Panc1 (cell line): ENCODE results near the gene LEMD2. TPM values are rescaled to one million over a fixed set of nuclear protein-coding genes. Genes with fewer than 3 reads are reported as not detected.

Experiments
- ATAC-seq: fragments of 200-7000 bp; cut with Tn5 transposase; 2 replicates; pipeline ENCODE4 v1.9.1; 2020; ENCODE audit warnings: mild to moderate bottlenecking, moderate library complexity
- BruUV-seq: library from RNA; stranded (reverse); fragments of 400-500 nt; replicated peaks from 2 replicates; lab custom pipeline; 2021; lab: Mats Ljungman, UMichigan
- CTCF ChIA-PET: fragments of 300-600 bp; sonication (Branson Sonifier 250); formaldehyde crosslinking; loops from one replicate; lab custom pipeline; 2022; ENCODE audit warnings: antibody characterized with exemption; lab: Charles Lee
- POLR2A ChIA-PET: fragments of 300-600 bp; sonication (Branson Sonifier 250); formaldehyde crosslinking; loops from one replicate; lab custom pipeline; 2022; ENCODE audit warnings: antibody characterized with exemption; lab: Charles Lee
- DNase-seq: peaks from one replicate; pipeline ENCODE4 v3.0.0-alpha.2; 2010; ENCODE audit warnings: low read depth, low spot score
- H3K27ac ChIP-seq: 2 replicates; pipeline ENCODE4 v1.5.1; 2011; ENCODE audit warnings: mild to moderate bottlenecking, low read length, inconsistent platforms
- H3K27me3 ChIP-seq: fragments of 200-500 bp; sonication (Bioruptor generic); 2 replicates; pipeline ENCODE4 v1.6.0; 2014; ENCODE audit warnings: low read length, inconsistent platforms; ENCODE audit not compliant: control insufficient read depth, insufficient read depth
- H3K36me3 ChIP-seq: fragments of 200-500 bp; sonication (Bioruptor generic); 2 replicates; pipeline ENCODE4 v1.5.1; 2014; ENCODE audit warnings: inconsistent platforms, mild to moderate bottlenecking, low read length, moderate library complexity; ENCODE audit not compliant: control insufficient read depth, insufficient read depth
- H3K4me1 ChIP-seq: 2 replicates; pipeline ENCODE4 v1.5.1; 2011; ENCODE audit warnings: inconsistent platforms, mild to moderate bottlenecking, low read length, moderate library complexity; ENCODE audit not compliant: control insufficient read depth, insufficient read depth
- H3K4me3 ChIP-seq, 2 experiments: 2 replicates each; pipeline ENCODE4 v1.5.1; 2011 to 2012; ENCODE audit warnings: low read depth in 2 of 2, low read length in 2 of 2, mild to moderate bottlenecking in 2 of 2, inconsistent platforms in 1 of 2, moderate library complexity in 1 of 2
- H3K9me3 ChIP-seq: fragments of 200-500 bp; sonication (Bioruptor generic); 2 replicates; pipeline ENCODE4 v1.5.1; 2014; ENCODE audit warnings: low read depth, mild to moderate bottlenecking, inconsistent platforms, low read length, moderate library complexity; ENCODE audit not compliant: control insufficient read depth, insufficient read depth
- POLR2AphosphoS5 ChIP-seq: IDR thresholded peaks from 2 replicates; pipeline ENCODE4 v1.6.1; 2012; ENCODE audit warnings: mild to moderate bottlenecking, low read depth, low read length, moderate library complexity
- SIN3A ChIP-seq: IDR thresholded peaks from 2 replicates; pipeline ENCODE4 v1.6.1; 2012; ENCODE audit warnings: low read depth, mild to moderate bottlenecking, low read length, moderate library complexity, borderline replicate concordance; ENCODE audit not compliant: insufficient read depth
- TCF7L2 ChIP-seq: IDR thresholded peaks from 2 replicates; pipeline ENCODE4 v1.6.1; 2011; ENCODE audit warnings: mild to moderate bottlenecking, low read depth, low read length, inconsistent platforms
- in situ Hi-C: cut with HindIII; loops from 2 replicates; pipeline ENCODE4 v1.10.0; 2016; ENCODE audit warnings: low sequenced_read_pairs, low pct_unique_long_range_greater_than_20kb
- intact Hi-C: fragments of 100-400 bp; cut with micrococcal nuclease; formaldehyde crosslinking; loops from one replicate; pipeline ENCODE4 v1.10.0; 2022; ENCODE audit not compliant: unreplicated experiment
- total RNA-seq: library from RNA; stranded (reverse); gene quantifications from one replicate; pipeline ENCODE4 v1.2.1, GENCODE V29; 2021; ENCODE audit not compliant: unreplicated experiment
- TF ChIP-seq, protein P1 (sequence below), 2 experiments: IDR thresholded peaks; 2 replicates each; pipeline ENCODE4 v1.6.1; 2011 to 2012; ENCODE audit warnings: low read depth in 2 of 2, control low read depth in 1 of 2, low read length in 1 of 2, mild to moderate bottlenecking in 1 of 2, moderate library complexity in 1 of 2; ENCODE audit not compliant: insufficient read depth in 1 of 2
- TF ChIP-seq, protein P2 (sequence below): fragments of 450-650 bp; IDR thresholded peaks from 2 replicates; pipeline ENCODE4 v1.5.1; 2017; ENCODE audit warnings: mild to moderate bottlenecking

Gene LEMD2
- total RNA-seq, 1 experiment from 2014 or later = 89.8 TPM

DNA sequence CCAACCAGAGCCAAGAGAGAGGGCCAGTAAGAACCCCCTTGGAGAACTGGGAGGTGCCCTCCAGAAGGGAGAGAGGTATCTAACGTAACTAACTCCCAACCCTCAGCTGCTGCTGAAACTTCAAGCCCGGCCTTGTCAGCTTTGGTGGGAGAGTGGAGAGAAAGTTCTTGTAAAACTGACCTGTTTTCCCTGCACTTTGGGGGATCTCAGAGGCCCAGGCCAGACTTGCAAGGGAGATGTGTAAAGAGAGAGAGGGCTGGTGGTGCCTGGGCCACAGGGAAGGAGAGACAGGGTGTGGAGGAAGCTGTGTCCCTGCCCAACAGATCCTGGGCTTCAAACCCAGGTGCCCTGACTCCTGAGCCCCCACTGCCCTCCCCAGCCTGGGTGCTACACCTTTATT, 24.9 kb downstream of the LEMD2 start:
- Histone ChIP-seq H3K27me3 (no peaks in the 10 kb centered on the region), H3K9me3 (no peaks in the 10 kb centered on the region), H3K27ac (no peak overlapping the region), H3K4me3 (no peak overlapping the region), H3K4me1 (peaks cover 12% of the 10 kb centered on the region), H3K36me3 (no peaks in the 10 kb centered on the region)
- DNase-seq (no peak), ATAC-seq (no peak)
- ChIA-PET POLR2A (no interaction called here), CTCF (interaction anchor here (0.6 to 1.4 kb wide), 2 partner anchors 15 to 51 kb away, joined by 3 read pairs; no protein-coding TSS in a partner anchor)
- in situ Hi-C loops (no loop called here), intact Hi-C loops (no loop called here)
- TF ChIP-seq POLR2AphosphoS5 (no peak), TCF7L2 (no peak), SIN3A (no peak)
- TF ChIP-seq, protein P1, sequence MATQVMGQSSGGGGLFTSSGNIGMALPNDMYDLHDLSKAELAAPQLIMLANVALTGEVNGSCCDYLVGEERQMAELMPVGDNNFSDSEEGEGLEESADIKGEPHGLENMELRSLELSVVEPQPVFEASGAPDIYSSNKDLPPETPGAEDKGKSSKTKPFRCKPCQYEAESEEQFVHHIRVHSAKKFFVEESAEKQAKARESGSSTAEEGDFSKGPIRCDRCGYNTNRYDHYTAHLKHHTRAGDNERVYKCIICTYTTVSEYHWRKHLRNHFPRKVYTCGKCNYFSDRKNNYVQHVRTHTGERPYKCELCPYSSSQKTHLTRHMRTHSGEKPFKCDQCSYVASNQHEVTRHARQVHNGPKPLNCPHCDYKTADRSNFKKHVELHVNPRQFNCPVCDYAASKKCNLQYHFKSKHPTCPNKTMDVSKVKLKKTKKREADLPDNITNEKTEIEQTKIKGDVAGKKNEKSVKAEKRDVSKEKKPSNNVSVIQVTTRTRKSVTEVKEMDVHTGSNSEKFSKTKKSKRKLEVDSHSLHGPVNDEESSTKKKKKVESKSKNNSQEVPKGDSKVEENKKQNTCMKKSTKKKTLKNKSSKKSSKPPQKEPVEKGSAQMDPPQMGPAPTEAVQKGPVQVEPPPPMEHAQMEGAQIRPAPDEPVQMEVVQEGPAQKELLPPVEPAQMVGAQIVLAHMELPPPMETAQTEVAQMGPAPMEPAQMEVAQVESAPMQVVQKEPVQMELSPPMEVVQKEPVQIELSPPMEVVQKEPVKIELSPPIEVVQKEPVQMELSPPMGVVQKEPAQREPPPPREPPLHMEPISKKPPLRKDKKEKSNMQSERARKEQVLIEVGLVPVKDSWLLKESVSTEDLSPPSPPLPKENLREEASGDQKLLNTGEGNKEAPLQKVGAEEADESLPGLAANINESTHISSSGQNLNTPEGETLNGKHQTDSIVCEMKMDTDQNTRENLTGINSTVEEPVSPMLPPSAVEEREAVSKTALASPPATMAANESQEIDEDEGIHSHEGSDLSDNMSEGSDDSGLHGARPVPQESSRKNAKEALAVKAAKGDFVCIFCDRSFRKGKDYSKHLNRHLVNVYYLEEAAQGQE (IDR thresholded peaks at IDR 0.05; ENCODE audit: insufficient read depth in 1 of 2, low read depth in 2 of 2, low read length in 1 of 2) = no peak
- TF ChIP-seq, protein P2, sequence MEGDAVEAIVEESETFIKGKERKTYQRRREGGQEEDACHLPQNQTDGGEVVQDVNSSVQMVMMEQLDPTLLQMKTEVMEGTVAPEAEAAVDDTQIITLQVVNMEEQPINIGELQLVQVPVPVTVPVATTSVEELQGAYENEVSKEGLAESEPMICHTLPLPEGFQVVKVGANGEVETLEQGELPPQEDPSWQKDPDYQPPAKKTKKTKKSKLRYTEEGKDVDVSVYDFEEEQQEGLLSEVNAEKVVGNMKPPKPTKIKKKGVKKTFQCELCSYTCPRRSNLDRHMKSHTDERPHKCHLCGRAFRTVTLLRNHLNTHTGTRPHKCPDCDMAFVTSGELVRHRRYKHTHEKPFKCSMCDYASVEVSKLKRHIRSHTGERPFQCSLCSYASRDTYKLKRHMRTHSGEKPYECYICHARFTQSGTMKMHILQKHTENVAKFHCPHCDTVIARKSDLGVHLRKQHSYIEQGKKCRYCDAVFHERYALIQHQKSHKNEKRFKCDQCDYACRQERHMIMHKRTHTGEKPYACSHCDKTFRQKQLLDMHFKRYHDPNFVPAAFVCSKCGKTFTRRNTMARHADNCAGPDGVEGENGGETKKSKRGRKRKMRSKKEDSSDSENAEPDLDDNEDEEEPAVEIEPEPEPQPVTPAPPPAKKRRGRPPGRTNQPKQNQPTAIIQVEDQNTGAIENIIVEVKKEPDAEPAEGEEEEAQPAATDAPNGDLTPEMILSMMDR = no peak
- no TSS peak for BruUV-seq

DNA sequence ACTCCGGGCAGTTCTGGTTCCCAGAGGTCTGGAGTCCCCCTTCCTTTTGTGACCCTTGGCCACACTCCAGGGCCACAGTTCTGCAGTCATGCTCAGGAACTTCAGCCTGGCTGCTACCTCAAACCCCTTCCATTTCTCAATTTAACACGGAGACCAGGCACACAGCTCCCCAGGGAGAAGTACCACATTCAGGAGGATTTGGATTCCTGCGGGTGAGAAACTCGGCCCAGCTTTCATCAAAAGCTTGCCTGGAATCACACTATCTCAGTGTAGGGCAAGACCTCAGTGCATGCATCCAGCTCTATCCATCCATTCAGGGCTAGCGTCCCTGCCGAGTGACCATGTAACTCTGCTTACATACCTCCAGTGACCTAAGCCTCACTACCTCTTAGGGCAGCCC, 25.4 kb downstream of the LEMD2 start:
- ChIA-PET CTCF (interaction anchor here (1.4 kb wide), 1 partner anchor 50 kb away, joined by 3 read pairs; no protein-coding TSS in a partner anchor), POLR2A (no interaction called here)
- no TSS peak for BruUV-seq
- Histone ChIP-seq H3K4me1 (peaks cover 15% of the 10 kb centered on the region), H3K27me3 (no peaks in the 10 kb centered on the region), H3K9me3 (no peaks in the 10 kb centered on the region), H3K36me3 (no peaks in the 10 kb centered on the region), H3K4me3 (no peak overlapping the region), H3K27ac (no peak overlapping the region)
- TF ChIP-seq, protein P1 (IDR thresholded peaks at IDR 0.05; ENCODE audit: insufficient read depth in 1 of 2, low read depth in 2 of 2, low read length in 1 of 2) = no peak
- no peak for DNase-seq
- intact Hi-C loops (no loop called here), in situ Hi-C loops (no loop called here)
- no peak for ATAC-seq
